Peyer's patch (tissue), 4 donors: ENCODE results near the gene SEMA3D.

ENCODE experiments used
- CTCF ChIP-seq, 6 experiments: fragments of 450-650 bp in 4 of 6; fragments of 200-600 bp in 2 of 6; sonication (generic) in 1 of 6; IDR thresholded peaks; one replicate each; pipeline ENCODE4 v1.5.1; 2017 to 2019; ENCODE audit warnings: antibody characterized with exemption in 6 of 6, mild to moderate bottlenecking in 3 of 6, moderate library complexity in 1 of 6
- POLR2A ChIP-seq, 2 donors: fragments of 450-650 bp; IDR thresholded peaks; one replicate each; pipeline ENCODE4 v1.5.1; 2017; ENCODE audit warnings: antibody characterized with exemption in 2 of 2, mild to moderate bottlenecking in 2 of 2, moderate library complexity in 2 of 2

- TF ChIP-seq CTCF (IDR thresholded peaks at IDR 0.05) (no peak), POLR2A (IDR thresholded peaks at IDR 0.05) (no peak)
These were observed 236.0 kb downstream of the SEMA3D start for GRCh38 chr7:84950836-84951235.
